Activated CD4-positive, CD25-positive, alpha-beta regulatory T cell treated with anti-CD3 and anti-CD28 coated beads, Interleukin-2, amount 50 U/mL, for 72 hours (primary cell): ENCODE data around the gene CCDC51.

ENCODE experiments used
- DNase-seq: peaks from one replicate; pipeline ENCODE4 v3.0.0; 2021

The CCDC51 gene

GRCh38 chr3:48432411-48433371, 7.2 kb downstream of the CCDC51 start:
- no peak for DNase-seq

GRCh38 chr3:48431224-48432029, 8.5 kb downstream of the CCDC51 start:
- DNase-seq: no peak

GRCh38 chr3:48430708-48431101, 9.2 kb downstream of the CCDC51 start:
- DNase-seq: no peak

GRCh38 chr3:48429960-48430707, 9.8 kb downstream of the CCDC51 start, which contains the start of gene PLXNB1:
Gene PLXNB1 (minus strand): TSS chr3:48430086. CDS start chr3:48424611, 5,475 bp downstream.
- no peak for DNase-seq

- peak; percentile 61 for DNase-seq
These were observed 10.5 kb downstream of the CCDC51 start for GRCh38 chr3:48429317-48429959.

- peak; percentile 40 for DNase-seq
These were observed 11.2 kb downstream of the CCDC51 start for GRCh38 chr3:48428572-48429316.

- DNase-seq: no peak
These were observed 11.8 kb downstream of the CCDC51 start for GRCh38 chr3:48428088-48428571.

GRCh38 chr3:48427630-48427962, 12.3 kb downstream of the CCDC51 start:
- DNase-seq: no peak

GRCh38 chr3:48426944-48427629, 12.8 kb downstream of the CCDC51 start:
- DNase-seq: no peak

GRCh38 chr3:48426401-48426909, 13.5 kb downstream of the CCDC51 start:
- DNase-seq: no peak

GRCh38 chr3:48425281-48425812, 14.6 kb downstream of the CCDC51 start:
- DNase-seq: no peak

GRCh38 chr3:48423883-48424695, 15.8 kb downstream of the CCDC51 start:
- no peak for DNase-seq

- no peak for DNase-seq
These were observed 16.6 kb downstream of the CCDC51 start for GRCh38 chr3:48423241-48423882.

GRCh38 chr3:48422681-48423080, 17.2 kb downstream of the CCDC51 start:
- no peak for DNase-seq

GRCh38 chr3:48422272-48422671, 17.6 kb downstream of the CCDC51 start:
- DNase-seq: no peak

GRCh38 chr3:48420561-48420960, 19.4 kb downstream of the CCDC51 start:
- DNase-seq: no peak

GRCh38 chr3:48419597-48419996, 20.3 kb downstream of the CCDC51 start:
- DNase-seq: no peak

- DNase-seq: no peak
These were observed 20.8 kb downstream of the CCDC51 start for GRCh38 chr3:48419149-48419548.

GRCh38 chr3:48418651-48419050, 21.3 kb downstream of the CCDC51 start:
- DNase-seq: no peak
